M059J (cell line): Measurements from ENCODE around the gene PTCH2. TPM values are rescaled to one million over a fixed set of nuclear protein-coding genes. Genes with fewer than 3 reads are reported as not detected.

ENCODE experiments used
- DNase-seq: peaks from one replicate; pipeline ENCODE4 v3.0.0-alpha.2; 2012; ENCODE audit warnings: low read depth
- total RNA-seq: library from RNA; depleted of rRNA; stranded (reverse); fragments of >200 nt; shearing (Covaris generic); gene quantifications from 2 replicates; pipeline ENCODE4 v1.2.3, GENCODE V29; 2014; rRNA removed

The PTCH2 gene, protein sequence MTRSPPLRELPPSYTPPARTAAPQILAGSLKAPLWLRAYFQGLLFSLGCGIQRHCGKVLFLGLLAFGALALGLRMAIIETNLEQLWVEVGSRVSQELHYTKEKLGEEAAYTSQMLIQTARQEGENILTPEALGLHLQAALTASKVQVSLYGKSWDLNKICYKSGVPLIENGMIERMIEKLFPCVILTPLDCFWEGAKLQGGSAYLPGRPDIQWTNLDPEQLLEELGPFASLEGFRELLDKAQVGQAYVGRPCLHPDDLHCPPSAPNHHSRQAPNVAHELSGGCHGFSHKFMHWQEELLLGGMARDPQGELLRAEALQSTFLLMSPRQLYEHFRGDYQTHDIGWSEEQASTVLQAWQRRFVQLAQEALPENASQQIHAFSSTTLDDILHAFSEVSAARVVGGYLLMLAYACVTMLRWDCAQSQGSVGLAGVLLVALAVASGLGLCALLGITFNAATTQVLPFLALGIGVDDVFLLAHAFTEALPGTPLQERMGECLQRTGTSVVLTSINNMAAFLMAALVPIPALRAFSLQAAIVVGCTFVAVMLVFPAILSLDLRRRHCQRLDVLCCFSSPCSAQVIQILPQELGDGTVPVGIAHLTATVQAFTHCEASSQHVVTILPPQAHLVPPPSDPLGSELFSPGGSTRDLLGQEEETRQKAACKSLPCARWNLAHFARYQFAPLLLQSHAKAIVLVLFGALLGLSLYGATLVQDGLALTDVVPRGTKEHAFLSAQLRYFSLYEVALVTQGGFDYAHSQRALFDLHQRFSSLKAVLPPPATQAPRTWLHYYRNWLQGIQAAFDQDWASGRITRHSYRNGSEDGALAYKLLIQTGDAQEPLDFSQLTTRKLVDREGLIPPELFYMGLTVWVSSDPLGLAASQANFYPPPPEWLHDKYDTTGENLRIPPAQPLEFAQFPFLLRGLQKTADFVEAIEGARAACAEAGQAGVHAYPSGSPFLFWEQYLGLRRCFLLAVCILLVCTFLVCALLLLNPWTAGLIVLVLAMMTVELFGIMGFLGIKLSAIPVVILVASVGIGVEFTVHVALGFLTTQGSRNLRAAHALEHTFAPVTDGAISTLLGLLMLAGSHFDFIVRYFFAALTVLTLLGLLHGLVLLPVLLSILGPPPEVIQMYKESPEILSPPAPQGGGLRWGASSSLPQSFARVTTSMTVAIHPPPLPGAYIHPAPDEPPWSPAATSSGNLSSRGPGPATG
- 0.17 TPM in 1 of 2 replicates, not detected in the other for total RNA-seq

DNA sequence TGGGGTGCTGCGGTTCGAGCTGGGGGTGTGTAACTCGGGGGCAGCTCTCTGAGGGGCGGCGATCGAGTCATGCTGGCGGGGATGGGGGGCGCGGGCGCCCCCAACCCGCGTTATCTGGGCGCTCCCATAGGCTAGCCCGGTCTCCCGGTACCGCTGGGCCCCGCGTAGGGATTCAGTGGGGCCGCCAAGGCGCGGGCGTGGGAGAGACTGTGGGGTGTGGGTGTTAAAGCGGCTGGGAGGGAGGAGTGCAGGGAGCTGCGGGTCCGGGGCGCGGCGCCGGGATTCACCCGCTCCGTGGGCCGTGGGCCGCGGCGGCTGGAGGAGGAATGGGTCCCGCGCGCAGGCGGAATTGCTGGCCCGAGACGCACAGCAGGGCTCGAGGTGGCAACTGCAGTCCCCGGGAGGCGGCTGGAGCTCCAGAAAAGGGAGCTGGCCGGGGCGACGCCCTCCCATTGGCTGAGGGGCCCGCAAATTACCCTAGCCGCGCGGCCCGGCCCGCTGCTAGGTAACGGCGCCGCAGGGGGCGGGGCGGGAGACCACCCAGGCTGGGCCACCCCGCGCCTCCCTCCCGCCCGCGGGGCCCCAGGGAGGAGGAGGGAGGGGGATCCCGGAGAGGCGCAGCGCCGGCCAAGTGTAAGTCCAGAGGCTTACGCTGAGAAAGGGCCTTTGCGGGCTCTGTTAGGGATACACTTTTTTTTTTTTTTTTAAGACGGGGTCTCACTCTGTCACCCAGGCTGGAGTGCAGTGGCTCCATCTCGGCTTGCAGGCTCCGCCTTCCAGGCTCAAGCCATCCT, at the start of gene PTCH2:
PTCH2 (minus strand) TSS at position 392 of the 794 bp plus-strand sequence; CDS start at position 71, 321 bp downstream.
- DNase-seq: peak; percentile 57

DNA sequence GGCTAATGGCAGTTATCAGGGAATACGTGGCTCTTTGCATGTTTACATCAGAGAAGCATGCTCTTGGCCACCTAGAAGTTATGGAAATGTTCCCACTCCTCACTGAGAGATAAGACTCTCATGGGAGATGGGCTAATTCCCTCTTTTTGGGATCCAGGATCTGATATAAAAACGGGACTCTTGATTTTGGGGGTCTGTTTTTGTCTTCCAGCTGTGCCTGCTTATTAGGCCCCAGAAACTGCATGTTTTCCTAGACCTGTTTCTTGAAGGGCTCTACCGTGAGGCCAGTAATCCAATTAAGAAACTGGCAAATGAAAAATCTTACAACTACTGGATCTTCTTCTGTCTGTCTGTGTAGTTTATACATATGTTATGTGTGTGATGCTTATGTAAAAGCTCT, 47.0 kb upstream of the PTCH2 start:
- DNase-seq: no peak

DNA sequence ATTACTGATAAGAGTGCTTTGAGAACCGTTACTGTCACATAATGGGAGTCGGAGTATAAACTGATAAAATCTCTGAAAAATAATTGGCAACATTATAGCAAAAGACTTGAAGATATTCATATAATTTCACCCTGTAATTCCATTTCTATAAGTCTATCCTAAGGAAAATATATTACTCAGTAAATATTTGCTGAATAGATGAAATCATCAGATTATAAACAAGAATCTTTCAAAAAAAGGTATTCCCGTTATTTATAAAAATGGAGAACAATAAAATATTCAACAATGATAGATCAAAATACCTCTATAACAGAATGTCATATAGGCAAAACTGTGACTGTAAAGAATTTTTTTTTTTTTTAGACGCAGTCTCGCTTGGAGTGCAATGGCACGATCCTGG, 42.4 kb upstream of the PTCH2 start:
- no peak for DNase-seq

DNA sequence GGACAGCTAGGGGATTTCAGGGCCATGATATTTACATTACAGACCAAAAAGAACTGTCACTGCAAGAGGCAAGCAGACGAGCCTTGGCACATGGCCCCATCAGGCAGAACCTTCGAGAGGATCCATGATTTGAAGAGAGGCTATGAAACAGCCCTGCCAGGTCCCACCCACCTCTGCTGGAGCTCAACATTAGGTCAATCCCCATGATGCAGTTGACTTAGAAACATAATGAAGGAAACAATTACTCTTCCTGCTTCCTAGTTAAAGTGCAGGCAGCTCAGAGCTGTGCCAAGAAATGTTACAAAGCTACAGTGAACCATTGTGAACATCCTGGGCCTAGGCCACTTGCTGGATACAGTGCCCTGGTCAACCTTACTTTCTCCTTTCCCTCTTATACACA, 41.7 kb upstream of the PTCH2 start:
- DNase-seq: no peak

DNA sequence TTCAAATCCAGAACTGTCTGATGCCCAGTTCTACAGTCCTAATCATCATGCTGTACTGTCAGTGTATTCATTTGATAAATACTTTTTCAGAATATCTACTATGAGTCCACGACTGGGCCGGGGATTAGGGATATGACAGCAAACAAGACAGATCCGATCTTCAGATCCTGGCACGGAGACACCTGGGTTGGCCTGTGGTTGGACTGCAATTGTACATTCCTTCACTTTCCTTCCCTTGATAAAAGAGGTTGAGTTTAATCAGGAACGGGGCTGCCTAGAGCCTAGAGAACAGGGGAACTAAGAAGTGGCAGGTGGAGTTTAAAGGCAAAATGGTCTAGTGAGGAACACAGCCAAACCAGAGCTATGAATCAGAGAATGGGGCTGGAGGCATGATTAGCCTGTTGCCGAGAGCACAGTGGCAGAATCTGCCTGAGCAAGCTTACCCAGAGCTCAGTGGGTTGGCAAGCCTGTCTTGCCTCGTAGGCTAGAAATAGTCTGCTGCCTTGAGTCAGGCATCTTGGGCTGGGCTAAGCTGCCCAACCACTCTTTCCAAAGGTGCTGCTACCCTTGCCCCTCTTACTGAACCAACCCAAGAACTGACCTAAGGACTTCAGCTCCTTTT, 38.1 kb upstream of the PTCH2 start:
- DNase-seq: peak; percentile 77

DNA sequence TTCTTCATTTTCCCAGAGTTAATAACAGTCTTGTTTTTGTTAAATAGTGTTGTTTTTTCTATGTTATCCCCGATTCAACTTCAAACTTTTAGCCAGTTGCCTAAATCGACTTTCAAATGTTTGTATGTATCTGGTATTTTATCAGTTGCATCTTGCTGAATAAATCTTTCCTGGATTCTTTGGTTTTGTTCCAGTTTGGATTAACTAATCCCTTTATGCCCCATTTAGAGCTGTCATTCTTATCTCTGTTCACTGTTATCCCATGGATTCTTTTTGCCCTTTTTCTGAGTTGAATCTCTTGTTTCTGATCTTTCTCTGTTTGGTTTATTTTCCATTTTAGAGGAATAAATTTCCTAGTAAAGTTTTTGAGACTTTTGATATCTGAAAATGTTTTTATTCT, 31.1 kb upstream of the PTCH2 start:
- DNase-seq: no peak

DNA sequence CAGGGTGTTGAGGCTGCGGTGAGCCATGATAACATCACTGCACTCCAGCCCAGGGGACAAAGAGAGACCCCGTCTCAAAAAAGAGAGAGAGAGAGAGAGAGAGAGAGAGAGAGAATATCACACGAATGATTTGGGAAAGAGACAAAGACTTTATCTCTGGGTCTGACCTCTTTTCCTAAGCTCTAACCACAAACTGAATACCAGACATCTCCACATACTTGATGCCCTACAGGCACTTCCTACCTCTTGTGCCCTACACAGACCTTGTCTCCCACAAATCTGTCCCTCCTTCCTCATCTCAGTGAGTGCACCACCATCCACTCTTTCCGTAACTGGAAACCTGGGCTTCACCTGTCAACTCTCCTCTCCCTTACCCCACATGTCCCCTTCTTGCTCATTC, 27.0 kb upstream of the PTCH2 start:
- DNase-seq: peak; percentile 58

DNA sequence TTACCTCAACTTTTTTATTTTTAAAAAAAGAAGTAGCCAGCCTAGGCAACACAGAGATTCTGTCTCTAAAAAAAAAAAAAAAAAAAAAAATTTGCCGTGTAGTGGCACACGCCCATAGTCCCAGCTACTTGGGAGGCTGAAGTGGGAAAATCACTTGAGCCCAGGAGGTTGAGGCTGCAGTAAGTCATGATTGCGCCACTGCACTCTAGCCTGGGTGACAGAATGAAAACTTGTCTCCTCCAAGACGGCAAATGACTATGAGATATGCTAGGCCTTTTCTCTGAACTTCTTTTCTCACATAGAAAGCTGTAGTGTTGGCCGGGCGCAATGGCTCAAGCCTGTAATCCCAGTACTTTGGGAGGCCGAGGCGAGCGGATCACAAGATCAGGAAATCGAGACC, 24.7 kb upstream of the PTCH2 start:
- no peak for DNase-seq

DNA sequence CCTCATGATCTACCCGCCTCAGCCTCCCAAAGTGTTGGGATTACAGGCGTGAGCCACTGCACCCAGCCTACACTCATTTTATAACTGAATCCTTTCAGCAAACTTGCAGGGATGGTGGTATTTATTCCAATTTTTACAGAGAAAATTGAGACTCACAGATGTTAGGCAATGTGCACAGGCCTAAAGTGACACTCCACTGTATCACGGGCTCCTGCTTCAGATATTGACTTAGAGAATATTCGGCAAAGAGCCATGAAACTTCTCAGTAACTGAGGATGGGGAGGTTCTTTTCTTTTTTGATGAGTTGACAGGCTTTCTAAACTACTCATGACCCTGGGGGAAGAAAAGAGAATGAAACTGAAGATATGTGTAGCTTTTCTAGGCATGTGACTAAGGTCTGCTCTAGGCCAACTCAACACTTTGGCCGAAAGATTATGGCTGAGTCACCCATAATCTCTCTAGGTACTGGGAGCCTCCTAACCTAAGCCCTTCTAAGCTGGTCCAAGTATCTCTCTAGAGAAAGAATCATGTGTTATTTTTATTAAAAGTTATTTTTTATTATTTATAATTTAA, 19.9 kb upstream of the PTCH2 start:
- DNase-seq: peak; percentile 65

DNA sequence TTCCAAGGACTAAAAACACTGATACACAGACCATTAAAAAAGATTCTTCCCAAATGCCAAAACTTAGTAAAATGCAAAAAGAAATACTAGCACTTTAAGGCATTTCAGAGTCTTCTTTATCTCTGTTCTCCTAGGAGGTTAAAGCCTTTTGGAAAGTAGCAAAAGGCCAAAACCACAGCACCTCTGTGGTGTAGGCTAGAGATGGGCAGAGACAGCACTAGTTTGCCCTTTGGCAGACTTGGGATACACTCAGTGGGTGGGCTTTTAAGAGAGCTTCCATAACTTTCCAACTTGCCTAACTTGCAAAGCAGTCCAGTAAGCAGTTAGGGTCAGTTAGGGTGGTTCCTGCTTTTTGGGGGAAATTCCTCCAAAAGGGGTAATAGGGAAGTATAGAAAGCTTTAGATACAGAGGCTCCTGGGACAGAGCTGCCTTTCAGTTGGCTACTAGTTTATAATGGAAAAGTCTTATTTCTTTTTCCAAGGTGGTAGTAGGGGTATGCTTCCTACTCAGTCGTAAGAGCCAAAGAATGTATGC, 17.9 kb upstream of the PTCH2 start:
- no peak for DNase-seq

DNA sequence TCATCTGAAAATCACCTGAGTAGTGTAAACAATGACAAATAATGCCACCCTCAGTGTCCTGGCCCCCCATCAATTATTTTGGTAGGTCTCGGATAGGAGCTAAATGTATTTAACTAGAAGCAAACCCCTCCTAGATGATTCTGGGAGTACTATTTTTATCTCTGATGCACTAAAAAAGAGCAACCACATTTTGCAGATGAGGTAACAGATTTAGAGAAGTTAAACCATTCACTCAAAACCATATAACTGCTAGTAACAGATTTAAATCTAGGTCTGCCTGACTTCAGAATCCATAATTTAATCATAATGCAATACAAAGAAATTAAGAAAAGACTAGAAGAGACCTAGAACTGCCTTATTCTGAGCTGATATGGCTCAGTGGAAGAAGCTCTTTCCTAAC, 17.3 kb upstream of the PTCH2 start:
- no peak for DNase-seq

DNA sequence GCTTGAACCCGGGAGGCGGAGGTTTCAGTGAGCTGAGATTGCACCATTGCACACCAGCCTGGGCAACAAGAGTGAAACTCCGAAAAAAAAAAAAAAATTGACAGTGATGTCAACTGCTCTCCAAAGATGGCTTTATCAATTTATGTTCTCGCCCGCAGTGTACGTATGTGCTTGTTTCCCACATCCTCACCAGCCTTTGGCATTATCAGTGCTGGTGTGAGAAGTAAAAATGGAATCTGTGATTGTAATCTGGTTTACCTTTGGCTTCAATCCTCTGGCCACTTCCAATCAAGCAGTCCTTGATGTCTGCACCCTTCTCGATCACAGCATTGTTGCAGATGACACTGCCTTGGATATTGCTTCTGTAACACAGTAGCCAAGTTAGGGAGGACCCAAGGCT, 14.4 kb upstream of the PTCH2 start:
- DNase-seq: no peak

DNA sequence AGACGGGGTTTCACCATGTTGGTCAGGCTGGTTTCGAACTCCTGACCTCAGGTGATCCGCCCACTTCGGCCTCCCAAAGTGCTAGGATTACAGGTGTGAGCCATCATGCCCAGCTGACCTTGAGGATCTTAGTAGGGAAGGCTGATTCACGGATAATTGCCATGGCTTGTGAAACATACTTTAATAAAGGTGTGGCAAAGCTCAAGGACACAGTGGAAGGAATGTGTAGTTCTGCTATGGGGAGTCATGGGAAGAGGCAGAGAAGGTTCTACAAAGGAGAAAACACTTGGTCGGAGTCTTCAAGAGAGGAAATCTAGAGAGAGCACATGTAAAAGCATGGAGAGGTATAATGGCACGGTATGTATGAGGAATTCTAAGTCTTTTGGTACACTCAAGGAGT, 12.7 kb upstream of the PTCH2 start:
- DNase-seq: no peak

DNA sequence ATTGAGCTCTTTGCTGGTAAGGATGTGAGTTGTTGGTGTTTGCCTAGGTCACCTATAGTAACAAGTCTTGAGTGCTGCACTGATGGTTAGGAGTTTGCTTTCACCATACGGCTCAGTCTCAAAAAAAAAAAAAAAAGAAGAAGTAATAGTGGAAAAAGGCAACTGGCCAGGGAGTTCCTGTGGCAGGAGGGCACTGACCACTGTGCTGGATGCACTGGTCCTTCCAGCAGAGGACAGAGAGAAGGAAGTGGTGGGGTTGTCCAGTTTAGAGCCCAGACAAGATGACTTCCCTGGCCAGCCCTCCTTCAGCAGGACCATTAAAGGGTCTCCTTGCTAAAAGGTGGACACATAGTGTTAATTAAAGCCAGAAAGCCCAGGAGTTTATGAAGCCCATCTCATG, 11.9 kb upstream of the PTCH2 start:
- no peak for DNase-seq

DNA sequence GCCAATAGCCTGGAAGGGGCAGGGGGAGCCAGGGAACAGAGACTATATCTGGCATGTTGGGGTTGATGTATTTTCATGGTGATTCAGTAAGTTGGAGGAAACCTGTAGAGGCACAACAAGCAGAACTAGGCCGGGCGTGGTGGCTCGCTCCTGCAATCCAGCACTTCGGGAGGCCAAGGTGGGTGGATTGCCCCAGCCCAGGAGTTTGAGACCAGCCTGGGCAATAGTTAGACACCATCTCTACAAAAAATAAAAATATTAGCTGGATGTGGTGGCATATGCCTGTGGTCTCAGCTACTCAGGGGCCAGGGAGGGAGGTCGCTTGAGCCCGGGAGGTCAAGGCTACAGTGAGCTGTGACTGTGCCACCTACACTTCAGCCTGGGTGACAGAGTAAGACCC, 10.1 kb upstream of the PTCH2 start:
- no peak for DNase-seq

DNA sequence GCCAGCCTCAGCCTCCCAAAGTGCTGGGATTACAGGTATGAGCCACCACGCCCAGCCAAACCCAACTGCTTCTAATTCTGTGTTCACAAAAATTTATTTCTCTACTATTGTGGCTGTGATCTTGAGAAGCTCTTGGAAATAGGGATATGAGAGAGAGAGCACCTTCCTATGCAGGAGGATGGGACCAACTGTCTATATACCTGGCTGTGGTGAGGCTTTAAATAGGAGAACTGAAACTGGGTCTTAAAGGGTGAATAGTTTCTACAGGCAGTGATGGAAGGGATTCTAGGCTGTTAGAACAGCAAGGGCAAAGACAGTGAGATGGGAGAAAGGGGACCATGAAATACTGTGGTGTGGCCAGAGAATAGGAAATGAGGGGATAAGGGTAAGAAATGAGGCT, 8.3 kb upstream of the PTCH2 start:
- no peak for DNase-seq

DNA sequence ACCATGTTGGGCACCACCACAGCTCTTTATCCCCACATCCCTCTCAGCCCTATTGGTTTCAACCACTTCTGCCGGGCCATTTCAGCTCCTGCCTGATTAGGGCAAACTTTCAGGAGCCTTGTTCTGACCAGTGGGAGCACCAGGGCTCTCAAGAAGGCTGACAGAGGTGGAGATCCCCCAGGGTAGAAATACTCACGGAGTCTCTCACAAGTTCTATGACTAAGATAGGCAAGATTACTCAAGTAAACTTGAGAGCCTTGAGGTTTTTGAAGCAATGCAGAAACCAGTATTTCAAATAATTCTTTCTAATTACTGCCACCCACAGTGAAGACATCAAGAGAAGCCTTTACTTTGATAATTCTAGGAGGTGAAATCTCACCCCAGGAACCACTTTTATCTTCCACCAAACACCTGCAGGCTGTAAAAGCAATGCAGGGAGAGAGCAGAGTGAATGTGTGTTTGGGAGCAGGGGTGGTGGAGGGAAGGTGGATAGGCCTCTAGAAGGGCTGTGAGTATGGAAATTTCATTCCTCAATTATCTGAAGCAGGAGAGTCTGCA, 6.6 kb upstream of the PTCH2 start:
- peak; percentile 19 for DNase-seq

DNA sequence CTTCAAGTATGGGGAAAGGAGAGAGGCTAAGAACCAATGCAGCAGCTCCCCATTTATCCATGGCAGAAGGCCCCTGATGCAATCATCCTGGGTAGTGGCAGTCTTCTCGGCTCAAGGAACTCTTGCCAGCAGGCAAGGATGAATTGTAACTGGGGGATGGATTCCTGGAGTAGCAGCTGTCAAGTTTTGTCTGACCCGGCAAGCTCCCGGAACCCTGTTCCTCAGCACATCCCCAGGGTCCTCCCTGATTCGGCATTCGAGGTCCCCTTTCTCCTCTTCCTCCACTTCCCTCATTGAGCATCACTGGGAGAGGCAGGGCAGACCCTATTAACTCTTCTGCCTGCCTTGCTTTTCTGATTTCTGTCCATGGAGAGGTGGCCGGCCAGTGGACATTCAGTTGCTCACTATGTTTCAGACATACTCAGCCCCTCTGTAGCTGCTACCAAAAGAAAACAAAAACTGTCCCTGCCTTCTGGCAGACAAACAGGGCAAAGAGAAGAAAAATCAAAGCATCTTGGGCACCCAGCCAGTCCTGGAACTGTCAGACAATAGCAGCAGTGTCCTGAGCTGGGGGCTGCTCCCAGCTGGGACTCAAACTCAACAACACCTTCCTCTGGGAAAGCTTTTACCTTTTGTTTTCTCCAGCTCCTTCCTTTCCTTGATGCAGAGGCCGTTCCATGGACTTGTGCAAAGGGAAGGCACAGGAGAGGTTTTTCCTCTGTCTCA, 5.6 kb upstream of the PTCH2 start:
- DNase-seq: no peak

DNA sequence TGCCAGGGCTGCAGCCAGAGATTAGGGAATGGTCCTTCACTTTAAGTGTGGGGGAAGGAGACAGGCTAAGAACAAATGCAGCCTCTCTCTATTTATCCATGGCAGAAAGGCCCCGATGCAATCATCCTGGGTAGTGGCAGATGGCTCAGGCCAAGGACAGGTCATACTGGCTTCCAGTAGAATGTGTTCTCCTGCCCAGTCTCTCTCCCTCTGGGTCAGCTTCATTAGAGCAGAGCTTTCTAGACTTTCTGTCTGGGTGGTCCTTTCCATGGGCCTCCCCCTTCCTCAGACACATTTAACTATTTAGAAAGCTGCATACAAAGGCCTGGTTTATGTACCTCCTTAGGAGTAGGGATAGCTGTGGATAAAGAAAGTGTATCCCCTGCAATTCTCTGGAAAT, 4.8 kb upstream of the PTCH2 start:
- DNase-seq: no peak
